DOHH2 (cell line): Measurements from ENCODE around the gene RENBP.

Source experiments
- H3F3A ChIP-seq: fragments of 200-600 bp; sonication (generic), shearing (Covaris generic); 2 replicates; pipeline ENCODE4 v1.6.0; 2016; ENCODE audit warnings: antibody characterized with exemption, mild to moderate bottlenecking; ENCODE audit not compliant: control insufficient read depth, insufficient read depth
- H3K27ac ChIP-seq: fragments of 200-600 bp; sonication (generic); 2 replicates; pipeline ENCODE4 v1.5.1; 2014; ENCODE audit warnings: low read depth, mild to moderate bottlenecking, low read length, moderate library complexity
- H3K27me3 ChIP-seq: fragments of 200-600 bp; sonication (generic); 2 replicates; pipeline ENCODE4 v1.6.1; 2014; ENCODE audit warnings: mild to moderate bottlenecking, low read length, mixed read lengths; ENCODE audit not compliant: control insufficient read depth
- H3K36me3 ChIP-seq: fragments of 200-600 bp; sonication (generic); 2 replicates; pipeline ENCODE4 v1.6.1; 2014; ENCODE audit warnings: mild to moderate bottlenecking, low read length, moderate library complexity, mixed read lengths; ENCODE audit not compliant: control insufficient read depth
- H3K4me1 ChIP-seq: fragments of 200-600 bp; sonication (generic); 2 replicates; pipeline ENCODE4 v1.6.1; 2014; ENCODE audit warnings: mild to moderate bottlenecking, low read length, mixed read lengths; ENCODE audit not compliant: control insufficient read depth
- H3K4me2 ChIP-seq: fragments of 200-600 bp; sonication (generic); 2 replicates; pipeline ENCODE4 v1.6.0; 2014; ENCODE audit warnings: mild to moderate bottlenecking, low read length, moderate library complexity
- H3K4me3 ChIP-seq: fragments of 200-600 bp; sonication (generic); 2 replicates; pipeline ENCODE4 v1.5.1; 2014; ENCODE audit warnings: mild to moderate bottlenecking, low read length, mixed read lengths
- H3K79me2 ChIP-seq: fragments of 200-600 bp; sonication (generic); 2 replicates; pipeline ENCODE4 v1.6.1; 2014; ENCODE audit warnings: mild to moderate bottlenecking, low read length, mixed read lengths; ENCODE audit not compliant: control insufficient read depth
- H3K9me2 ChIP-seq: fragments of 200-600 bp; sonication (generic); replicated peaks from 2 replicates; pipeline ENCODE4 v1.6.1; 2014; ENCODE audit warnings: mild to moderate bottlenecking, low read length, mixed read lengths; ENCODE audit not compliant: control insufficient read depth
- H3K9me3 ChIP-seq: fragments of 200-600 bp; sonication (generic); 2 replicates; pipeline ENCODE4 v1.6.1; 2014; ENCODE audit warnings: antibody characterized with exemption, low read length, mixed read lengths; ENCODE audit not compliant: control insufficient read depth, insufficient read depth
- H4K20me1 ChIP-seq: fragments of 200-600 bp; sonication (generic); 2 replicates; pipeline ENCODE4 v1.6.0; 2014; ENCODE audit warnings: low read depth, mild to moderate bottlenecking, antibody characterized with exemption, low read length, moderate library complexity; ENCODE audit not compliant: control insufficient read depth, insufficient read depth
- CTCF ChIP-seq: fragments of 200-600 bp; sonication (generic); IDR thresholded peaks from one replicate; pipeline ENCODE4 v1.5.1; 2014; ENCODE audit warnings: antibody characterized with exemption, mild to moderate bottlenecking, low read depth, low read length; ENCODE audit not compliant: poor library complexity, severe bottlenecking
- EZH2phosphoT487 ChIP-seq: fragments of 200-600 bp; sonication (generic); IDR thresholded peaks from 2 replicates; pipeline ENCODE4 v1.6.1; 2017; ENCODE audit warnings: borderline replicate concordance, mild to moderate bottlenecking, antibody characterized with exemption, low read length, moderate library complexity, mixed read lengths

Gene RENBP

DNA sequence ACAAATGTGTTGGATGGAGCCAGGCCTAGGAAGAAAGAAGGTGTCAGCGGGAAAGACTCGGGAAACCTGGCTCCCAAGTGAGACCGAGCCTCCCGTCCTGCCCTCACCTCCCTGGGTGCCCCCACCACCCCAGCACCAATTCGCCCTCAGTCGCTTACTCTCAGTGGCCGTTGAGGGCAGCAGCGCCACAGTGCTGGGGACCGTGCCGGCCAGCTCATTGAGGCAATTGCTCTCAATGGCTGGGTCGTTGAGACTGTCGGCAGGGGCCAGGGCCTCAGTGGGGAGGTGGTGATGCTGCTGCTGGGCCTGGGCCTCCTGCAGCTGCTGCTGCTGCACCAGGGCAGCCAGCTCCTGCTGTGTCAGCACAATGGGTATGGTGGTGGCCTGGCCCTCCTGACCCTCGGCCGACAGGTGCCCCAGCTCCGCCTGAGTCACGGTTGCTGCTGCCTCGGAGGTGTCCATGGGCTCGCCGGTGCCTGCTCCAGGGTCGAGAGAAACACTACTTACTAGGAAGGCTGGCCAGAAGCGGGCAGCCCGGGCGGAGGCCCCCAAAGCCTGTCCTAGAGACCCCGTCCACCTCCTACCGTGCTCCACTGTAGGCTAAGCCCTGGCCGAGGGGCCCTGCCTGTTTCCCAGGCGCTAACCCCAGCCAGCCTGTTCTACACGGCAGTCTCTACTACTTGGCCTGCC is 7.4 kb upstream of the RENBP start:
- no peak overlapping the region for H3K27ac ChIP-seq
- H3K4me3 ChIP-seq: no peak overlapping the region
- H3K4me1 ChIP-seq: no peaks in the 10 kb centered on the region
- TF ChIP-seq CTCF (no peak), EZH2phosphoT487 (no peak)
- H3K79me2 ChIP-seq: no peaks in the 10 kb centered on the region
- H3F3A ChIP-seq: peaks cover 5% of the 10 kb centered on the region; the same call in 1 of the 2 replicates
- H3K27me3 ChIP-seq: no peaks in the 10 kb centered on the region
- no peaks in the 10 kb centered on the region for H3K9me3 ChIP-seq
- no peaks in the 10 kb centered on the region for H3K9me2 ChIP-seq
- H3K36me3 ChIP-seq: peaks cover 83% of the 10 kb centered on the region
- H3K4me2 ChIP-seq: no peak overlapping the region
- H4K20me1 ChIP-seq: no peaks in the 10 kb centered on the region; the same call in 1 of the 2 replicates

DNA sequence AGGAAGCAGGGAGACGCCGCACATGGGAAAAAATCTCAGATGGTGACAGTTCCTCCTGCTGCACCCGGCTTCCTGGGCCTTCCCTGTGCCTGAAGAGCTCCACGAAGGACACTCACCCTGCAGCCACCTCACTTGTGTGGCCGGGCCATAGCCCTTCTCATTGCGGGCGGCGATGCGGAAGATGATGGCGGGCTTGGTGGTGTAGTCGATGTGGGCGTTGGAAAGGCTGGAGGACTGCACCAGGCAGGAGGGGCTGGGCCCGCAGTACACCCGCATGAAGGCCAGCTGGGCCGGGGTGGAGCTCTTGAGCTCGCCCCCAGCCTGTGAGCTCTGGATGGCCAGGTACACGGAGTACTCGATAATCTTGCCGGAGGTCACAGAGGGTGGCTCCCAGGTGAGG is 5.7 kb upstream of the RENBP start:
- H3K4me3 ChIP-seq: no peak overlapping the region
- peaks cover 72% of the 10 kb centered on the region for H3K36me3 ChIP-seq

DNA sequence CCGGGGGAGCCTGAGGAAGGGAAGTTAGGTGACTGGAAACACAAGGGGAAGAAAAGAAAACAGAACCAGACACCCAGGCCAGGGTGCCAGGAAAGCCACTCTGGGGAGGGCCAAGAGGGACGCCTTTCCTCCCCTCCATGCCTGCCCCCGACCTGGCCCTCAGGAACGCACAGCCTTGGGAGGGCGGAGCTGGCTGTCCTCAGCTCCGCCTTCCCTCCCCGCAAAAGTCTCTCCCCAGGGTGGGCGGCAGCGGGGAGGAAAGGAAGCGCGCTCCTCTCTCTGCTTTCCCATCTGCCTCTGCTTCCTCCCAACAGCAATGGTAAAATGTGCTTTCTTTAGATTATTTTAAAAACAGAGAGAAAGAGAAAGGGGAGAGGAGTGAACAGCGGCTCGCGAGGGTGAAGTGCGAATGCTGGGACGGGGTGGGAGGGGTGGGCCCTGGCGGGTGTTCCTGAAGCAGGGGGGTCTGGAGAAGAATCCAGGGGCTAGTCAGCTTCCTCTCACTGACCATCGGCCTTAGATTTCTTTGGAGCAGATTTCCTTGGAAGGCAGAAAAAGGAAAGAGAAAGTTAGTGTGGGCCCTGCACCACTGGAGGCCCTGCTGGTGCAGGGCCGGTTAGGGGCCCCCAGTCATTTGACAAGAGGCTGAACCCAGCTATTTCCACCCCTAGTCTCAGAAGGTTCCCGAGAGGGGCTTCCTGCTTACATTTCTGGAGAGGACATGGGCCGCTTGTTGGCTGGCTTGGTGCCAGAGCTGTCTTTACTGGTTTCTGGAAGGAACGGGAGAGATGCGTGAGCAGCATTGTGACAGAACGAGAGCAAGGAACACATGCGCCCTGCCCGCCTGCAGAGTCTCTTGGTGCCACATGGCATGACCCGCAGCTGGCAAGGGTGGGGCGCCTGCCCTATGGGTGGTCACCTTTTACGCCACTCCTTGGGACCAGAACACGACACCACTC is 4.7 kb upstream of the RENBP start:
- Histone ChIP-seq H3K9me2 (no peaks in the 10 kb centered on the region), H4K20me1 (no peaks in the 10 kb centered on the region; the same call in 1 of the 2 replicates), H3F3A (peaks cover 5% of the 10 kb centered on the region; the same call in 1 of the 2 replicates), H3K27me3 (no peaks in the 10 kb centered on the region), H3K4me3 (no peak overlapping the region), H3K4me1 (peaks cover 10% of the 10 kb centered on the region), H3K27ac (no peak overlapping the region), H3K36me3 (peaks cover 62% of the 10 kb centered on the region), H3K4me2 (no peak overlapping the region), H3K9me3 (no peaks in the 10 kb centered on the region), H3K79me2 (no peaks in the 10 kb centered on the region)
- TF ChIP-seq EZH2phosphoT487 (no peak), CTCF (no peak)

More for the DNA sequence above, 5.7 kb upstream of the RENBP start:
- no peak overlapping the region for H3K4me2 ChIP-seq
- no peaks in the 10 kb centered on the region; the same call in 1 of the 2 replicates for H4K20me1 ChIP-seq
- H3K4me1 ChIP-seq: no peaks in the 10 kb centered on the region; the same call in 1 of the 2 replicates
- H3K27me3 ChIP-seq: no peaks in the 10 kb centered on the region
- peaks cover 5% of the 10 kb centered on the region; the same call in 1 of the 2 replicates for H3F3A ChIP-seq
- H3K9me3 ChIP-seq: no peaks in the 10 kb centered on the region
- TF ChIP-seq EZH2phosphoT487 (no peak), CTCF (no peak)
- no peaks in the 10 kb centered on the region for H3K79me2 ChIP-seq
- no peak overlapping the region for H3K27ac ChIP-seq
- H3K9me2 ChIP-seq: no peaks in the 10 kb centered on the region
